ENCODE results near the gene KLHDC8B. TPM values are rescaled to one million over a fixed set of nuclear protein-coding genes. Genes with fewer than 3 reads are reported as not detected.
"Not testable (repeated sequence)": the region's sequence is repeated elsewhere in the genome, so short reads cannot be mapped to it uniquely, and the experiment has no call there.

The KLHDC8B gene
- total RNA-seq, 2 donors from 2014 or later: 35.6 to 55.9 TPM

DNA sequence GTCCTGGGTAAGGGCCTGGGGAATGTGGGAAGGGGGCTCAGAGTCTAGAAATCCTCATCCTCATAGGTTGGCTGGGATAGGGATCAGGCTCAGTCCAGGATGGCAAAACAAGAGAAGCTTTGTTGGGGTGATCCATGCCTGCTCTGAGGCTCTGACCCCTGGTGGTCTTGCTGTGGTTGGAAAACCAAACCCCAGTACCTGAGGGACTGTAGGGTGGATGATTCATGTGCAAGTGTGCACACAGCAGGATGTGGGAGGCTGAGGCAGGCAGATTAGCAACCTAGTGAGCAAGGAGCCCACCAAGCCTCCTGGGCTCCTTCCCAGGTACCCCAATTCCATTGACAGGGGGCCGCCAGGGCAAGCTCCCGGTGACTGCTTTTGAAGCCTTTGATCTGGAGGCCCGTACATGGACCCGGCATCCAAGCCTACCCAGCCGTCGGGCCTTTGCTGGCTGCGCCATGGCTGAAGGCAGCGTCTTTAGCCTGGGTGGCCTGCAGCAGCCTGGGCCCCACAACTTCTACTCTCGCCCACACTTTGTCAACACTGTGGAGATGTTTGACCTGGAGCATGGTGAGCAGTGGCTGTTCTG lies 3.1 kb downstream of the KLHDC8B start:
- DNase-seq: no peak
- ATAC-seq: no peak
- intact Hi-C loops (cut with DNase I): loop anchor here (5.0 kb wide), 2 partner anchors 103 to 123 kb away; partner anchors contain the start of gene C3orf62 (in 2 of the 2)

DNA sequence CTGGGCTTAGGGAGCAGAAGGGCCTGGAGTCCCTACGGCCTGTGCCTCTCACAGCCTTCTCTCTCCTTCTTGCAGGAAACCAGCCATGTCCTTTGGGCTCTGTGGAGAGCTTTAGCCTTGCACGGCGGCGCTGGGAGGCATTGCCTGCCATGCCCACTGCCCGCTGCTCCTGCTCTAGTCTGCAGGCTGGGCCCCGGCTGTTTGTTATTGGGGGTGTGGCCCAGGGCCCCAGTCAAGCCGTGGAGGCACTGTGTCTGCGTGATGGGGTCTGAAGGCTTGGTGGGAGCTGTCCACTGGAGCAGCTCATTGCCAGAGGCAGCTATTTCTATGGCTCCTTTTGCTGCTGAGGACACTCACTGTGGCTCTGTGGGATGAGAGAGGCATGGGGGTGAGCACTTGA lies 4.1 kb downstream of the KLHDC8B start:
- ATAC-seq (no peak), DNase-seq (no peak)
- intact Hi-C loops (cut with DNase I): no loop called here

DNA sequence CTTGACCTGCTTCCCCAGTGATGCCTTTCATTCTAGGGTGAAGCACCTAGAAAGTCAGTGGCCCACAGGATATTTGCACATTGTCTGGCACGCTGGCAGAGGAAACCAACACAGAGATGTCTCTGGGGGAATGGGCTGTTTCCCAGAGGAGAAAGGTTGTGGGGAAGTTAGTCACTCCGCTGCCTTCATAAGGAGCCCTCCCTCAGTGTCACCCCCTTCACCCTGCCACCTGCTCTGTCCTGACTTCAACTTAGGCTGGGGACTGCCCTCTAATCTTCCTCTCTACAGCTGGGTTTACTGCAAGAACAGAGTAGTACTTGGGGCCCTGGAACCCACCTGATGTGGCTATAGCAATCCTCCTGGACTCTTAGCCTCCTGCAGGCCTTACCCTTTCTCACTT lies 5.7 kb downstream of the KLHDC8B start:
- DNase-seq (no peak), ATAC-seq (no peak)
- intact Hi-C loops (cut with DNase I): no loop called here

DNA sequence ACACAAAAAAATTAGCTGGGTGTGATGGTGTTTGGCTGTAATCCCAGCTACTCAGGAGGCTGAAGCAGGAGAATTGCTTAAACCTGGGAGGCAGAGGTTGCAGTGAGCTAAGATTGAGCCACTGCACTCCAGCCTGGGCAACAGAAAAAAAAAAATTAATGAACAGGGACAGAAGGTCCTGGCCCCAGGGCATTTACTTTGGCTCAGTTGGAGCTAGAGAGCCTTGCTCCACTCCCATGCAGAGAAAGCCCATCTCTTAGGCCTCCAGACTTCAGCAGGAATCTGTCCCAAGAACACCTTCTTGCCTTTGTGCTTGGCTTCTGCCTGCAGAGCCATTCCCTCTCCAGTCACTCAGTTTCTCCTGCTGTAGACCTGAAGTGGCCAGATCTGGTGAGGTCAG lies 8.7 kb downstream of the KLHDC8B start:
- ATAC-seq: no peak
- no peak for DNase-seq
- intact Hi-C loops (cut with DNase I): no loop called here

DNA sequence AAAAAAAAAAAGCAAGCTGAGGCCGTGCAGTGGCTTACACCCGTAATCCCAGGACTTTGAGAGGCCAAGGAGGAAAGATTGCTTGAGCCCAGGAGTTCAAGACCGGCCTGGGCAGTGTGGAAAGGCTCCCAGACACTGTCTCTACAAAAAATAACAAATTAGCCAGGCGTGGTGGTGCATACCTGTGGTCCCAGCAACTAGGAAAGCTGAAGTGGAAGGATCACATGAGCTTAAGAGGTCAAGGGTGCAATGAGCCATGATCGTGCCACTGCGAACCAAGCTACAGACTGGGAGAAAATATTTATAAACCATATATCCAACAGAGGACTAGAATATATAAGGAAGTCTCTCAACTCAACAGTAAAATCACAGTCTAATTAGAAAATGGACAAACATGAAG lies 10.0 kb downstream of the KLHDC8B start:
- intact Hi-C loops (cut with DNase I): no loop called here
- ATAC-seq: no peak
- no peak for DNase-seq

DNA sequence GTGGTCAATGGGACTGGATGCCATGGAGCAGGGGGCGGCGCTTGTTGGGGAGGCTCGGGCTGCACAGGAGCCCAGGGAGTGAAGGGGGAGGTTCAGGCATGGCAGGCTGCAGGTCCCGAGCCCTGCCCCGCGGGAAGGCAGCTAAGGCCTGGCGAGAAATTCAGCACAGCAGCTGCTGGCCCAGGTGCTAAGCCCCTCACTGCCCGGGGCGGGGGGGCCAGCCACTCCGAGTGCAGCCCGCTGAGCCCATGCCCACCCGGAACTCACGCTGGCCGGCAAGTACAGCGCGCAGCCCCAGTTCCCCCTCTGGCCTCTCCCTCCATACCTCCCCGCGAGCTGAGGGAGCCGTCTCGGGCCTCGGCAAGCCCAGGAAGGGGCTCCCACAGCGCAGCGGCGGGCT lies 11.3 kb downstream of the KLHDC8B start:
- no peak for ATAC-seq
- DNase-seq: no peak
- intact Hi-C loops (cut with DNase I): no loop called here

DNA sequence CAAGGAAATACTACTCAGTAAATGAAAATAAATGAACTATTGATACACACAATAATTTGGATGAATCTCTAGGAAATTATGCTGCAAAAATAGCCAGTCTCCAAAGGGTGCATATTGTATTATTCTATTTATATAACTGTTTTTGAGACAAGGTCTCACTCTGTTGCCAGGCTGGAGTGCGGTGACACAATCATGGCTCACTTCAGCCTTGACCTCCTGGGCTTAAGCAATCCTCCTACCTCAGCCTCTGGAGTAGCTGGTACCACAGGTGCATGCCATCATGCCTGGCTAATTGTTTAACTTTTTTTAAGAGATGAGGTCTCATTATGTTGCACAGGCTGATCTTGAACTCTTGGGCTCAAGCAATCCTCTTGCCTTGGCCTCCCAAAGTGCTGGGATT lies 12.5 kb downstream of the KLHDC8B start:
- DNase-seq (no peak), ATAC-seq (no peak)
- intact Hi-C loops (cut with DNase I): no loop called here

DNA sequence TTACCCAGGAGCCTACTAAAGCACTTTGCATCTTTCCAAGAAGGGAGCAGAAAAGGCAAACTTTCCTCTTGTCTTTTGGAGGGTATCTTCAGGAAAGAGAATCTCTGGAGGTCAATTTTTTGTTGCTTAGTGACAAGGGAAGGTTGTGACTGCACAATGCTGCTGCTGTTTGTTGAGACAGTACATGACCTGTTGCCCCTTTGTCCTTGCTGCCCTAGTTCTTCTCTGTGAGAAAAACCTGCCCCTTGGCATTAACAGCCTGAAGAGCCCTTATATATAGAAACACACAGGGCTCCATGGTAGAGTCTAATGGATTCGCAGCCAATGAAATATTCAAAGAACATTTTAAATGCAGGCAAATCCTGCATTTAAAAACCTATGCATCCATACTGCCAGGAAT lies 20.3 kb downstream of the KLHDC8B start:
- DNase-seq: no peak
- ATAC-seq: no peak
- intact Hi-C loops (cut with DNase I): no loop called here

DNA sequence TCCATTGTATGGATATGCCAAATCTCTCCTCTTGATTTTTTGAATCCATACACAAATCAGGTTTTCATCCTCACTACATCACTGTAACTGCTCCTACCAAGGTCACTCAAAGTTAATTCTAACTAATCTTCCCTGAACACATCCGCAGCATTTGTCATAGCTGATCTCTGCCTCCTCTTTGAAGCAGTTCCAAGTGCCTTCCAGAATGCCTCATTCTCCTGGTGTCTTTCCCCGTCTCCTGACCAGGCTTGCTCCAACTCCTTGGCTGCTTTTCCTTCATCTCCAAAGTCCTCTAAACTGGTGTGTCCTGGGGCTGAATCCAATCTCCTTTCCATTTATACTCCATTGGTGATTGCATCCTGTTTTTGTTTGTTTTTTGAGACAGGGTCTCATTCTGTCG lies 26.8 kb downstream of the KLHDC8B start:
- DNase-seq (no peak), ATAC-seq (peak in 1 of 2 donors; percentile 10)
- intact Hi-C loops (cut with DNase I): no loop called here

DNA sequence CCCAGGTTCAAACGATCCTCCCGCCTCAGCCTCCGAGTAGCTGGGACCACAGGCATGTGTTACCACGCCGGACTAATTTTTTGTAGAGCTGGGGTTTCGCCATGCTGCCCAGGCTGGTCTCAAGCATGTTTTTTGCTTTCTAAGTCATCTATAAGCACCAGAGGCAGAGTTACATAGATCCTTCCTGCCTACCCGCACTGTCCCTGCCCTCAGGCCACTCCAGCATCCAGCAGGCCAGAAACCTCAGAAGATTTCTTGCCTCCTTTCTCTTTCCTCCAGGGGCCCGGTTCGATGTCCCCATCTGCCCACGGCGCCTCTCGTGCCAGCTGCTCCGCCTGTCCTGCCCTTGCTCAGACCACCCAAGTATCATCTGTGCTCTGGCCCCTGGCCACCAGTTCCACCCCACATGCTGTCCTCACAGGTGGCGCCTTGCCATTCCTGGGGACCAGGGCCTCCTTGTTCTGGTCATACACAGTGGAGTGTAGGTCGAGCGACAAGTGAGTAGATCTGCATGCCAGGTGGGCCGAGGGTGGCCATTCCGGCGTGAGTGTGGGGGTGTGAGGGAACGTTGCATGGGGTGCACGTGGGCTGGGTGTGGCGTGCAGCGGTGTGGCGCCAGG lies 27.3 kb downstream of the KLHDC8B start:
- intact Hi-C loops (cut with DNase I): no loop called here
- no peak for DNase-seq
- peak in 1 of 2 donors; percentile 2 for ATAC-seq

DNA sequence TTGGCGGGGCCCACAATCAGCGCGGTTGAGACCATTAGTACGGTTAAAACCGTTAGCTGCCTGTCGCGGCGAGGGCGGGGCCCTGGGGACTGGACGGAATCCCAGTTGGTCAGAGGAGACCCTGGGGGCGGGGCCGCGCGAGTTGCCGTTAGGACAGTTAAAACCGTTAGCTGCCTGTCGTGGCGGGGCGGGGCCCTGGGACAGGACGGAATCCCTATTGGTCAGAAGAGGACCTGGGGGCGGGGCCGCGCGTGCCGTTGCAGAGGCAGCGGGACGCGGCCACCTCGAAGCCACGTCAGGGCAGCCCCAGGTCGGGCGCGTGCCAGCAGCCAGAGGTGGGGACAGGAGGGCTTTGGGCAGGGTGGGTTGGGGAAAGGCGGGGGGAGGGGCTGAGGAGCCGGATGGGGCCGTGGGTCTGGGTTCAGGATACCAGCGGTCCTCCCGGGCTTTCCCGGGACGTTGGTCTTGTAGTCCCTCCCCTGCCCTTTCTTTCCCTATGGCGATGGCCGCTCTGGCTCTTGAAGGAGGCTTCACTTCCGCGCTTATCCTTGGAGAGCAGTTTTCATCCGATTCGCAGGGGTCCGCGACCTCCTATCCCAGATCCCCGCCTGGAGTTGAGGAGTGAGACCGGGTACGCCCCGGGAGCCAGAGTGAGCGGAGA lies 28.0 kb downstream of the KLHDC8B start:
- DNase-seq (peak; percentile 98), ATAC-seq (peak; percentile 98)
- intact Hi-C loops (cut with DNase I): no loop called here

DNA sequence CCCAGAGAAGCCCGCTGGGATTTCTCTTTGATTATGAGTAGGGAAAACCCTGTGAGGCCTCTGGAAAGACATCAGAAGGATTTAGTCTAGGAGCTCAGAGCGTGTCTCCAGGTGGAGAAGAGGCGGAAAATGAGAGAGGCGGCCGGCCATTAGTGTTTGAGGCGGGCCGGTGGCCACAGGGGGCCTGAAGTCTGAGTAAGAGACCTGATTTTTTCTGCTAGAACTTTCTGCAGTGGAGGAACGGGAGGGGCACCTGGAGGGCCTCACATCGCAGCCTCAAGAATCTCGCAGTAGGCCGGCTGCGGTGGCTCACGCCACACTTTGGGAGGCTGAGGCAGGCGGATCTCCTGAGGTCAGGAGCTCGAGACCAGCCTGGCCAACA lies 28.5 kb downstream of the KLHDC8B start:
- DNase-seq (no peak), ATAC-seq (no peak)
- intact Hi-C loops (cut with DNase I): no loop called here

DNA sequence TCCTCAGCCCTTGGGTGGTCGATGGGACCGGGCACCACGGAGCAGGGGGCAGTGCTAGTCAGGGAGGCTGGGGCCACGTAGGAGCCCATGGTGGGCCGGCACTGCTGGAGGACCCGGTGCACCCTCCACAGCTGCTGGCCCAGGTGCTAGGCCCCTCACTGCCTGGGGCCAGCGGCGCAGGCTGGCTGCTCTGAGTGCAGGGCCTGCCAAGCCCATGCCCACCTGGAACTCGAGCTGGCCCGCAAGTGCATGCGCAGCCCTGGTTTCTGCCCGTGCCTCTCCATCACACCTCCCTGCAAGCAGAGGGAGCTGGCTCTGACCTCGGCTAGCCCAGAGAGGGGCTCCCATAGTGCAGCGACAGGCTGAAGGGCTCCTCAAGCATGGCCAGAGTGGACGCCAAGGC lies 42.1 kb downstream of the KLHDC8B start:
- ATAC-seq (no peak), DNase-seq (no peak)
- intact Hi-C loops (cut with DNase I): no loop called here

DNA sequence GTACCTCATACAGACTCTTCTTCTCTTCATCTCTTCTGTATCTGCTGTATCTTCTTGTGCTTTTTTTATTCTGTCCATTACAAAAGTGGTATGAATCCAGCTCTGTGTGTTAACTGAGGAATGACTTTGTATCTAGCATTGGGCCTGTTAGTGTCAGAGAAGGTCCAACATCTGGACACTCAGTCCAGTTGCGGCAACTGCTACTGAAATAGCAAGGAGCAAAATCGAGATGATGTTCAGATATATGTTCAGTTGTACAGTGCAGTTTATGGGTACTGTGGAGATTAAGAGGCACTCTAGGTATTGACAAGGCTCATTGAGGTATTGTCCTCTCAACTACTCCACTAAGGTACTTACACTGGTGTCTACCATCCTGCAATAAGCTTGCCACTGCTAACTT lies 42.6 kb downstream of the KLHDC8B start:
- intact Hi-C loops (cut with DNase I): no loop called here
- ATAC-seq (no peak), DNase-seq (no peak)

DNA sequence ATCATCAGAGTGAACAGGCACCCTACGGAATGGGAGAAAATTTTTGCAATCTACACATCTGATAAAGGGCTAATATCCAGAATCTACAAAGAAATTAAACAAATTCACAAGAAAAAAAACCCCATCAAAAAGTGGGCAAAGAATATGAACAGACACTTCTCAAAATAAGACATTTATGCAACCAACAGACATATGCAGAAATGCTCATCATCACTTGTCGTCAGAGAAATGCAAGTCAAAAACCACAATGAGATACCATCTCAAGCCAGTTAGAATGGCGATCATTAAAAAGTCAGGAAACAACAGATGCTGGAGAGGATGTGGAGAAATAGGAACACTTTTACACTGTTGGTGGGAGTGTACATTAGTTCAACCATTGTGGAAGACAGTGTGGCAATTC lies 45.3 kb downstream of the KLHDC8B start:
- intact Hi-C loops (cut with DNase I); ATAC-seq; DNase-seq: not testable (repeated sequence)

DNA sequence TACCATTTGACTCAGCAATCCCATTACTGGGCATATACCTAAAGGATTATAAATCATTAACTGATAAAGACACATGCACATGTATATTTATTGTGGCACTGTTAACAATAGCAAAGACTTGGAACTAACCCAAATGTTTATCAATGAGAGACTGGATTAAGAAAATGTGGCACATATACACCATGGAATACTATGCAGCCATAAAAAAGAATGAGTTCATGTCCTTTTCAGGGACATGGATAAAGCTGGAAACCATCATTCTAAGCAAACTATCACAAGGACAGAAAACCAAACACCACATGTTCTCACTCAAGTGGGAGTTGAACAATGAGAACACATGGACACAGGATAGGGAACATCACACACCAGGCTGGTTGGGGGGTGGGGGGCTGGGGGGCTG lies 45.7 kb downstream of the KLHDC8B start:
- DNase-seq; intact Hi-C loops (cut with DNase I); ATAC-seq: not testable (repeated sequence)

DNA sequence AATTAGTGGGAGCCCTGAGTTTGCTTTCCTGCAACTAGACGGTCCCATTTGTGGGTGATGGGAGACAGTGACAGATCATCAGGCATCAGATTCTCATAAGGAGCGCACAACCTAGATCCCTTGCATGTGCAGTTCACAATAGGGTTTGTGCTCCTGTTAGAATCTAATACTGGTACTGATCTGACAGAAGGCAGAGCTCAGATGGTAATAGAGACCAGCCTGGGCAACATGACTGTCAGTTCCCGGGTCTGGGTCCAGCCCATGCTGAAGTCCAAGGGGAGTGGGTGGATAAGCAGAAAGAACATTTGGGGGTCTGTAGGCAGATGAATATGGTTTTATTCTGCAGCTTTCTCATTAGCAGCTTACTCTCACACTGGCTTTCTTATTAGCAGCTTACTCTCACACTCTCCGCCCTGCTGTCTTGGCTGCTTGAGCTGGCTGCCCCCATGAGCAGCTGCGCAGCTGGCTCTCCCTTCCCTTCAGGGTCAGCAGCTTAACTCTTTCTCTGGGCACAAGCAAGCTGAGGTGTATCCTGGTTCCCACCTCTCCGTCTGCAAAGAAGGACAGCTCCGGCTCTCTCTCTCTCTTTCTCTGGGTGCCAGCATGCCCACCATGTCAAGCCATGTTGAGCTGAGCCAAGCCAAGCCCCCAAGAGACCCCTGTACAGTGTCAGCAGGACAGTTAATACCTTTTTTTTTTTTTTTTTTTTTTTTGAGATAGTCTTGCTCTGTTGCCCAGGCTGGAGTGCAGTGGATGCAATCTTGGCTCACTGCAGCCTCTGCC lies 46.5 kb downstream of the KLHDC8B start:
- DNase-seq: no peak
- peak; percentile 84 to 91 for ATAC-seq

DNA sequence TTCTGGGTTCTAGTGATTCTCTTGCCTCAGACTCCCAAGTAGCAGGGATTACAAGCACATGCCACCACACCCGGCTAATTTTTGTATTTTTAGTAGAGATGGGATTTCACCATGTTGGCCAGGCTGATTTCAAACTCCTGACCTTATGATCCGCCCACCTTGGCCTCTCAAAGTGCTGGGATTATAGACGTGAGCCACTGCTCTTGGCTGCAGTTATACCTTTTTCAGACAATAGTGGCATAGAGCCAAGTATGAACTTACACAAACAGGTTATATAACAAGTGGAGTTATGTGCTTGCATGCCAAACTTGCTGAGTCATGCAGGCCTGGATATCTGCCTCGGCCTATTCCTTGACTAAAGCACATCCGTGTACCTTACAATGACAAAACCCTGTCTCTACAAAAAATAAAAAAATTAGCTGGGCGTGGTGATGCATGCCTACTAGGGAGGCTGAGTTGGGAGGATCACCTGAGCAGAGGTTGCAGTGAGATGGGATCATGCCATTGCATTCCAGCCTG lies 47.1 kb downstream of the KLHDC8B start:
- ATAC-seq (peak; percentile 90 to 93), DNase-seq (peak; percentile 82)
- intact Hi-C loops (cut with DNase I): not testable (repeated sequence)

More for the DNA sequence above, 46.5 kb downstream of the KLHDC8B start:
- intact Hi-C loops (cut with DNase I): no loop called here

DNA sequence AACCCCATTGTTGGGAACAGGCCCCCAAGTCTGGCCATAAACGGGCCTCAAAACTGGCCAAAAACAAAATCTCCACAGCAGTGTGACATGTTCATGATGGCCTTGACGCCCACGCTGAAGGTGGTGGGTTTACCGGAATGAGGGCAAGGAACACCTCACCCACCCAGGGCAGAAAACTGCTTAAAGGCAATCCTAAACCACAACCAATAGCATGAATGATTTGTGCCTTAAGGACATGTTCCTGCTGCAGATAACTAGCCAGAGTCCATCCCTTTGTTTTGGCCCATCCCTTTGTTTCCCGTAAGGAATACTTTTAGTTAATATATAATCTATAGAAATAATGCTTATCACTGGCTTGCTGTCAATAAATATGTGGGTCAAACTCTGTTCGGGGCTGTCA lies 47.7 kb downstream of the KLHDC8B start:
- intact Hi-C loops (cut with DNase I): no loop called here
- DNase-seq (no peak), ATAC-seq (no peak)

All from left cardiac atrium (tissue), 4 donors.